Femur (tissue), 1 donor: ENCODE measurements around the gene ITPKB.
A peak's percentile ranks its signal among the peaks of the same experiment; 100 is the strongest.
"Not testable (repeated sequence)": the region's sequence is repeated elsewhere in the genome, so short reads cannot be mapped to it uniquely, and the experiment has no call there.

Experiments
- DNase-seq: peaks from one replicate; pipeline ENCODE4 v3.0.0-alpha.2; 2017

The ITPKB gene

GRCh38 chr1:226648421-226648820 is 90.7 kb downstream of the ITPKB start:
- no peak for DNase-seq

- no peak for DNase-seq
Measured at GRCh38 chr1:226647719-226648118, 91.4 kb downstream of the ITPKB start.

GRCh38 chr1:226646870-226647449 is 92.1 kb downstream of the ITPKB start:
- DNase-seq = no peak

GRCh38 chr1:226646026-226646869 is 92.8 kb downstream of the ITPKB start:
- DNase-seq = no peak

- DNase-seq = no peak
Measured at GRCh38 chr1:226645279-226645976, 93.7 kb downstream of the ITPKB start.

- no peak for DNase-seq
Measured at GRCh38 chr1:226644541-226645176, 94.4 kb downstream of the ITPKB start.

GRCh38 chr1:226643611-226644540 is 95.2 kb downstream of the ITPKB start:
- DNase-seq = no peak

- no peak for DNase-seq
Measured at GRCh38 chr1:226643177-226643576, 95.9 kb downstream of the ITPKB start.

- no peak for DNase-seq
Measured at GRCh38 chr1:226642421-226642820, 96.7 kb downstream of the ITPKB start.

GRCh38 chr1:226641671-226642231 is 97.3 kb downstream of the ITPKB start:
- DNase-seq = no peak

GRCh38 chr1:226640321-226641136 is 98.6 kb downstream of the ITPKB start:
- DNase-seq = peak; percentile 47

GRCh38 chr1:226639631-226640061 is 99.4 kb downstream of the ITPKB start:
- peak; percentile 14 for DNase-seq

- not testable (repeated sequence) for DNase-seq
Measured at GRCh38 chr1:226639206-226639605, 99.9 kb downstream of the ITPKB start.

GRCh38 chr1:226638608-226639007 is 100.5 kb downstream of the ITPKB start:
- DNase-seq = no peak

- peak; percentile 52 for DNase-seq
Measured at GRCh38 chr1:226638001-226638601, 101.0 kb downstream of the ITPKB start.

GRCh38 chr1:226637147-226637935 is 101.7 kb downstream of the ITPKB start:
- peak; percentile 42 for DNase-seq

- no peak for DNase-seq
Measured at GRCh38 chr1:226636847-226637096, 102.3 kb downstream of the ITPKB start.

- peak; percentile 16 for DNase-seq
Measured at GRCh38 chr1:226635456-226635941, 103.6 kb downstream of the ITPKB start.

GRCh38 chr1:226634611-226635246 is 104.4 kb downstream of the ITPKB start:
- peak; percentile 21 for DNase-seq
